K562 (cell line): Measurements from ENCODE around the gene ZBTB16. TPM values are rescaled to one million over a fixed set of nuclear protein-coding genes. Genes with fewer than 3 reads are reported as not detected.

Source experiments
- ATAC-seq: fragments of 200-7000 bp; cut with Tn5 transposase; 3 replicates; pipeline ENCODE4 v1.9.1; 2020; ENCODE audit warnings: moderate library complexity
- BruUV-seq: library from RNA; stranded (reverse); fragments of 400-500 nt; replicated peaks from 2 replicates; lab custom pipeline; 2021; lab: Mats Ljungman, UMichigan
- CTCF ChIA-PET: fragments of 300-600 bp; formaldehyde crosslinking; extraction: SDS; loops from one replicate; lab custom pipeline; 2021; ENCODE audit warnings: low intra/inter-chr PET ratio; lab: Yijun Ruan, JAX
- POLR2A ChIA-PET: fragments of 300-600, 350-650 bp; sonication (Branson Sonifier 250); formaldehyde crosslinking; extraction: SDS; loops from one replicate; lab custom pipeline; 2021; ENCODE audit warnings: antibody characterized with exemption, inconsistent platforms; lab: Yijun Ruan, JAX
- DNase-seq, 4 experiments: peaks; one replicate each; pipeline versions ENCODE4 v3.0.0 to v3.0.0-alpha.2; 2011 to 2018; ENCODE audit warnings: low spot score in 3 of 4, mixed read lengths in 3 of 4; ENCODE audit errors: extremely low read depth in 1 of 4
- FAIRE-seq: peaks from 2 replicates; lab custom pipeline; 2011; peaks lifted over from hg19 to GRCh38; lab: Jason Lieb, UNC
- H2AFZ ChIP-seq: 2 replicates; pipeline ENCODE4 v1.6.0; 2011; ENCODE audit warnings: low read depth, low read length, control low read depth, inconsistent platforms
- H3K27ac ChIP-seq: fragments of 200-600 bp; 3 replicates; pipeline ENCODE4 v1.8.0; 2011; ENCODE audit warnings: low read depth, mild to moderate bottlenecking, control low read depth, inconsistent platforms, low read length, moderate library complexity, mixed read lengths; ENCODE audit errors: extremely low read depth
- H3K27me3 ChIP-seq, 2 experiments: fragments of 300-600 bp in 1 of 2; 2 replicates in 1 of 2; 3 replicates in 1 of 2; pipeline versions ENCODE4 v1.6.0 to v1.8.0; 2011; ENCODE audit warnings: inconsistent platforms in 2 of 2, low read length in 2 of 2, mild to moderate bottlenecking in 1 of 2, mixed read lengths in 1 of 2, moderate library complexity in 1 of 2; ENCODE audit not compliant: control insufficient read depth in 2 of 2, insufficient read depth in 2 of 2
- H3K36me3 ChIP-seq: fragments of 300-600 bp; 3 replicates; pipeline ENCODE4 v1.8.0; 2011; ENCODE audit warnings: mild to moderate bottlenecking, low read length, inconsistent platforms; ENCODE audit not compliant: control insufficient read depth, insufficient read depth
- H3K4me1 ChIP-seq, 2 experiments: fragments of 200-600 bp in 1 of 2; replicated peaks in 1 of 2; 2 replicates in 1 of 2; 3 replicates in 1 of 2; pipeline versions ENCODE4 v1.5.1 to v1.8.0; 2011; ENCODE audit warnings: inconsistent platforms in 2 of 2, low read length in 2 of 2, mild to moderate bottlenecking in 1 of 2, mixed read lengths in 1 of 2, moderate library complexity in 1 of 2; ENCODE audit not compliant: control insufficient read depth in 2 of 2, insufficient read depth in 2 of 2
- H3K4me2 ChIP-seq: 2 replicates; pipeline ENCODE4 v1.6.1; 2011; ENCODE audit warnings: low read length, control low read depth, inconsistent platforms, mixed read lengths; ENCODE audit not compliant: insufficient read depth
- H3K4me3 ChIP-seq: fragments of 200-600 bp; sonication (generic), shearing (Covaris generic); 2 replicates; pipeline ENCODE4 v1.5.1; 2016; ENCODE audit warnings: control low read depth, inconsistent platforms
- H3K79me2 ChIP-seq: fragments of 200-600 bp; 3 replicates; pipeline ENCODE4 v1.8.0; 2011; ENCODE audit warnings: low read length, inconsistent platforms; ENCODE audit not compliant: control insufficient read depth, insufficient read depth
- H3K9ac ChIP-seq, 2 experiments: 2 replicates each; pipeline versions ENCODE4 v1.6.0 to v1.6.1; 2011; ENCODE audit warnings: low read depth in 2 of 2, low read length in 2 of 2, control low read depth in 1 of 2, inconsistent platforms in 1 of 2, mild to moderate bottlenecking in 1 of 2, mixed read lengths in 1 of 2; ENCODE audit not compliant: insufficient read depth in 1 of 2
- H3K9me1 ChIP-seq: one replicate; pipeline ENCODE4 v1.6.0; 2011; ENCODE audit warnings: inconsistent platforms, mild to moderate bottlenecking, low read length, moderate library complexity; ENCODE audit not compliant: control insufficient read depth, insufficient read depth
- H3K9me3 ChIP-seq: replicated peaks from 2 replicates; pipeline ENCODE4 v1.5.1; 2011; ENCODE audit warnings: low read depth, low read length, inconsistent platforms; ENCODE audit not compliant: control insufficient read depth, insufficient read depth
- H4K20me1 ChIP-seq: replicated peaks from 2 replicates; pipeline ENCODE4 v1.6.1; 2011; ENCODE audit warnings: low read length, inconsistent platforms, mixed read lengths; ENCODE audit not compliant: control insufficient read depth, insufficient read depth
- ELF1 ChIP-seq: fragments of 200-800 bp; sonication (Bioruptor generic); IDR thresholded peaks from 2 replicates; pipeline ENCODE4 v1.6.1; 2016; ENCODE audit warnings: missing genetic modification characterization, missing compliant biosample characterization
- FOXA3 ChIP-seq, 2 experiments: fragments of 450-650 bp in 1 of 2; sonication (generic) in 1 of 2; formaldehyde crosslinking; IDR thresholded peaks in 1 of 2; conservative IDR thresholded peaks in 1 of 2; 2 replicates each; pipeline versions ENCODE4 v1.4.0 to v1.8.0; 2020 to 2022; ENCODE audit warnings: mild to moderate bottlenecking in 2 of 2, missing genetic modification reagents in 1 of 2
- JUN ChIP-seq, 2 experiments: sonication (generic) in 1 of 2; formaldehyde crosslinking in 1 of 2; IDR thresholded peaks; 2 replicates each; pipeline versions ENCODE4 v1.6.1 to v1.8.0; 2012 to 2022; ENCODE audit warnings: borderline replicate concordance in 2 of 2, mild to moderate bottlenecking in 2 of 2, improper control_type of control experiment in 1 of 2, low read depth in 1 of 2, low read length in 1 of 2, missing genetic modification reagents in 1 of 2
- MECOM ChIP-seq: fragments of 250-450 bp; sonication (Bioruptor Pico); IDR thresholded peaks from 2 replicates; pipeline ENCODE4 v1.8.0; 2022; ENCODE audit warnings: inconsistent platforms
- PML ChIP-seq: IDR thresholded peaks from 2 replicates; pipeline ENCODE4 v1.6.1; 2012; ENCODE audit warnings: low read length, inconsistent platforms
- PREB ChIP-seq: sonication (generic); formaldehyde crosslinking; IDR thresholded peaks from 2 replicates; pipeline ENCODE4 v1.8.1; 2023; ENCODE audit warnings: mild to moderate bottlenecking, missing genetic modification reagents
- RBBP5 ChIP-seq: fragments of 200-600 bp; sonication (generic); IDR thresholded peaks from 2 replicates; pipeline ENCODE4 v1.6.1; 2012; ENCODE audit warnings: borderline replicate concordance, mild to moderate bottlenecking, low read length, control low read depth, inconsistent platforms; ENCODE audit not compliant: insufficient read depth, poor library complexity, severe bottlenecking
- RBM25 ChIP-seq: fragments of 200-400 bp; formaldehyde crosslinking; IDR thresholded peaks from 2 replicates; pipeline ENCODE4 v1.6.1; 2018; ENCODE audit warnings: low read length, low read depth, moderate library complexity; ENCODE audit not compliant: severe bottlenecking
- SMAD4 ChIP-seq: fragments of 250-450 bp; sonication (Bioruptor Pico); conservative IDR thresholded peaks from 2 replicates; pipeline ENCODE4 v1.8.0; 2021; ENCODE audit warnings: inconsistent platforms, mild to moderate bottlenecking, moderate library complexity
- SPI1 ChIP-seq: IDR thresholded peaks from 2 replicates; pipeline ENCODE4 v1.6.1; 2011; ENCODE audit warnings: low read depth, low read length, control low read depth, borderline replicate concordance
- TCF15 ChIP-seq: fragments of 250-450 bp; sonication (Bioruptor Pico); IDR thresholded peaks from 2 replicates; pipeline ENCODE4 v1.8.0; 2022; ENCODE audit warnings: moderate library complexity, mild to moderate bottlenecking, inconsistent platforms
- TRIM24 ChIP-seq, 2 experiments: fragments of 450-650 bp; IDR thresholded peaks; 2 replicates each; pipeline ENCODE4 v1.6.1; 2016
- ZFP36 ChIP-seq: fragments of 150-350 bp; IDR thresholded peaks from 2 replicates; pipeline ENCODE4 v1.6.1; 2018; ENCODE audit warnings: low read length, low read depth; ENCODE audit not compliant: partially characterized antibody
- ZNF217 ChIP-seq: sonication (generic); formaldehyde crosslinking; IDR thresholded peaks from 2 replicates; pipeline ENCODE4 v1.8.0; 2022; ENCODE audit warnings: mild to moderate bottlenecking, missing genetic modification reagents
- ZNF431 ChIP-seq: sonication (generic); formaldehyde crosslinking; IDR thresholded peaks from 2 replicates; pipeline ENCODE4 v1.8.0; 2022; ENCODE audit warnings: mild to moderate bottlenecking, missing genetic modification reagents
- ZNF717 ChIP-seq: fragments of 250-450 bp; sonication (Bioruptor Pico); IDR thresholded peaks from 2 replicates; pipeline ENCODE4 v1.5.0; 2021
- WGBS: fragments of 100-300 bp; shearing (Covaris generic); methylation state at CpG from one replicate; pipeline ENCODE4 v1.1.6; 2016; ENCODE audit warnings: low coverage, mixed read lengths; ENCODE audit not compliant: insufficient coverage; ENCODE audit errors: missing lambda C conversion rate; 5-methylcytosine and 5-hydroxymethylcytosine counted together
- in situ Hi-C: fragments of 300-500 bp; cut with MboI; formaldehyde crosslinking; loops from 4 replicates; pipeline ENCODE4 v1.15.0; 2018; ENCODE audit warnings: inconsistent platforms, mixed read lengths
- intact Hi-C: fragments of 100-400 bp; cut with micrococcal nuclease; formaldehyde crosslinking; loops from 2 replicates; pipeline ENCODE4 v1.14.2; 2022
- polyA plus RNA-seq, 8 experiments: library from polyadenylated mRNA; depleted of rRNA in 4 of 8; stranded (reverse) in 5 of 8; unstranded in 3 of 8; fragments of >200 nt; fragmentation: Nextera tagmentation in 2 of 8; fragmentation: Illumina TruSeq in 1 of 8; extraction: Ambion mirVana in 2 of 8; extraction: Trizol in 1 of 8; gene quantifications; 2 replicates each; pipeline versions ENCODE4 v1.2.1 to v1.2.3, GENCODE V29; 2011 to 2014; ENCODE audit warnings: inconsistent platforms in 1 of 8, missing spikeins in 1 of 8
- total RNA-seq, 7 experiments: library from RNA; depleted of rRNA in 6 of 7; stranded (reverse); fragments of >200 nt in 6 of 7; fragmentation: Illumina TruSeq in 2 of 7; extraction: Trizol in 2 of 7; gene quantifications; 2 replicates each; pipeline versions ENCODE4 v1.2.1 to v1.2.3, GENCODE V29; 2011 to 2021; ENCODE audit warnings: low replicate concordance in 1 of 7

The ZBTB16 gene
- total and polyA plus RNA-seq, 9 of the 15 experiments (the other 6 are each of a cell fraction or from before 2014, with no cell fraction given): 0.06 to 0.40 (median 0.24) TPM; not detected in 4

GRCh38 chr11:114213622-114214021 is 154.1 kb downstream of the ZBTB16 start (continued):
- no peak for TF ChIP-seq TRIM24 (IDR thresholded peaks at IDR 0.05)
- no peak for TF ChIP-seq SMAD4 (CRISPR knock-in tag)
- TF ChIP-seq JUN (IDR thresholded peaks at IDR 0.05; ENCODE audit: borderline replicate concordance, low read depth, low read length): no peak
- no peak for TF ChIP-seq JUN (CRISPR knock-in tag; IDR thresholded peaks at IDR 0.05; ENCODE audit: borderline replicate concordance)
- TF ChIP-seq PREB (CRISPR knock-in tag): no peak
- no peak for TF ChIP-seq FOXA3 (CRISPR knock-in tag; conservative IDR thresholded peaks at IDR 0.05 in 1 of 2, IDR thresholded peaks at IDR 0.05 in 1 of 2)
- peak; percentile 78 for TF ChIP-seq ZFP36
- TF ChIP-seq RBM25: peak; percentile 98

- intact Hi-C loops (loop anchor here (5.0 kb wide), 2 partner anchors 37 to 548 kb away; no protein-coding TSS in a partner anchor), in situ Hi-C loops (no loop called here)
- CTCF ChIA-PET: no interaction called here
- peak overlapping the region; percentile 77 for H2AFZ ChIP-seq
- TF ChIP-seq ZNF217 (CRISPR knock-in tag) (no peak), ZNF431 (CRISPR knock-in tag) (0 out of 2 replicates have a peak, but pooled peaks have one; percentile 8), ELF1 (tag) (0 out of 2 replicates have a peak, but pooled peaks have one; percentile 5), RBBP5 (no peak), TCF15 (peak; percentile 38; the same call in 1 of the 2 replicates), MECOM (peak; percentile 87), PML (no peak), ZNF717 (CRISPR knock-in tag) (no peak), SPI1 (peak; percentile 87; the same call in 1 of the 2 replicates)
- no peak overlapping the region for H3K4me3 ChIP-seq
- peaks cover 40 to 77% of the 10 kb centered on the region in 2 experiments for H3K4me1 ChIP-seq
- peak overlapping the region; percentile 95 for H3K27ac ChIP-seq
- no peaks in the 10 kb centered on the region for H3K27me3 ChIP-seq
- peak overlapping the region; percentile 84 for H3K4me2 ChIP-seq
- H3K36me3 ChIP-seq: no peaks in the 10 kb centered on the region
- POLR2A ChIA-PET: interaction anchor here (1.1 to 1.7 kb wide), 7 partner anchors 10 to 69 kb away, joined by 3 to 8 read pairs (median 5); no protein-coding TSS in a partner anchor
- 3% methylated on average over 3 of the region's 3 CpGs for WGBS
- H3K79me2 ChIP-seq: no peaks in the 10 kb centered on the region
- H4K20me1 ChIP-seq: no peaks in the 10 kb centered on the region; the same call in 1 of the 2 replicates
- no peaks in the 10 kb centered on the region for H3K9me3 ChIP-seq
- FAIRE-seq (no peak), DNase-seq (peak in 2 of 4 experiments; percentile 32 to 52), ATAC-seq (peak; percentile 3)
- no peaks in the 10 kb centered on the region for H3K9me1 ChIP-seq
- peak overlapping the region in 1 of 2 experiments; percentile 71; a peak in 2 of 4 replicates for H3K9ac ChIP-seq
- no TSS peak for BruUV-seq
These were observed 155.9 kb downstream of the ZBTB16 start for GRCh38 chr11:114215428-114215827.
